Liver (tissue), 3 donors: ENCODE results near the gene TRPC1.

Experiments
- GABPA ChIP-seq, 2 donors: IDR thresholded peaks in 1 of 2; conservative IDR thresholded peaks in 1 of 2; 2 replicates each; pipeline ENCODE4 v1.6.1; 2016; ENCODE audit warnings: antibody characterized with exemption in 2 of 2, mild to moderate bottlenecking in 1 of 2, moderate library complexity in 1 of 2
- TF ChIP-seq, protein P1 (sequence below): fragments of 150-350 bp; IDR thresholded peaks from 2 replicates; pipeline ENCODE4 v1.5.1; 2017; ENCODE audit warnings: improper control_type of control experiment, low read depth, low read length; ENCODE audit not compliant: missing input control
- TF ChIP-seq, protein P2 (sequence below): IDR thresholded peaks from 2 replicates; pipeline ENCODE4 v1.6.1; 2016; ENCODE audit warnings: antibody characterized with exemption
- donor health status: healthy.
- donor health status: healthy.

GRCh38 chr3:142778541-142778940, 54.7 kb downstream of the TRPC1 start:
- TF ChIP-seq, protein P1, sequence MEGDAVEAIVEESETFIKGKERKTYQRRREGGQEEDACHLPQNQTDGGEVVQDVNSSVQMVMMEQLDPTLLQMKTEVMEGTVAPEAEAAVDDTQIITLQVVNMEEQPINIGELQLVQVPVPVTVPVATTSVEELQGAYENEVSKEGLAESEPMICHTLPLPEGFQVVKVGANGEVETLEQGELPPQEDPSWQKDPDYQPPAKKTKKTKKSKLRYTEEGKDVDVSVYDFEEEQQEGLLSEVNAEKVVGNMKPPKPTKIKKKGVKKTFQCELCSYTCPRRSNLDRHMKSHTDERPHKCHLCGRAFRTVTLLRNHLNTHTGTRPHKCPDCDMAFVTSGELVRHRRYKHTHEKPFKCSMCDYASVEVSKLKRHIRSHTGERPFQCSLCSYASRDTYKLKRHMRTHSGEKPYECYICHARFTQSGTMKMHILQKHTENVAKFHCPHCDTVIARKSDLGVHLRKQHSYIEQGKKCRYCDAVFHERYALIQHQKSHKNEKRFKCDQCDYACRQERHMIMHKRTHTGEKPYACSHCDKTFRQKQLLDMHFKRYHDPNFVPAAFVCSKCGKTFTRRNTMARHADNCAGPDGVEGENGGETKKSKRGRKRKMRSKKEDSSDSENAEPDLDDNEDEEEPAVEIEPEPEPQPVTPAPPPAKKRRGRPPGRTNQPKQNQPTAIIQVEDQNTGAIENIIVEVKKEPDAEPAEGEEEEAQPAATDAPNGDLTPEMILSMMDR: no peak
- TF ChIP-seq GABPA (IDR thresholded peaks at IDR 0.05 in 1 of 2, conservative IDR thresholded peaks at IDR 0.05 in 1 of 2): no peak
- TF ChIP-seq, protein P2, sequence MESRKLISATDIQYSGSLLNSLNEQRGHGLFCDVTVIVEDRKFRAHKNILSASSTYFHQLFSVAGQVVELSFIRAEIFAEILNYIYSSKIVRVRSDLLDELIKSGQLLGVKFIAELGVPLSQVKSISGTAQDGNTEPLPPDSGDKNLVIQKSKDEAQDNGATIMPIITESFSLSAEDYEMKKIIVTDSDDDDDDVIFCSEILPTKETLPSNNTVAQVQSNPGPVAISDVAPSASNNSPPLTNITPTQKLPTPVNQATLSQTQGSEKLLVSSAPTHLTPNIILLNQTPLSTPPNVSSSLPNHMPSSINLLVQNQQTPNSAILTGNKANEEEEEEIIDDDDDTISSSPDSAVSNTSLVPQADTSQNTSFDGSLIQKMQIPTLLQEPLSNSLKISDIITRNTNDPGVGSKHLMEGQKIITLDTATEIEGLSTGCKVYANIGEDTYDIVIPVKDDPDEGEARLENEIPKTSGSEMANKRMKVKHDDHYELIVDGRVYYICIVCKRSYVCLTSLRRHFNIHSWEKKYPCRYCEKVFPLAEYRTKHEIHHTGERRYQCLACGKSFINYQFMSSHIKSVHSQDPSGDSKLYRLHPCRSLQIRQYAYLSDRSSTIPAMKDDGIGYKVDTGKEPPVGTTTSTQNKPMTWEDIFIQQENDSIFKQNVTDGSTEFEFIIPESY: no peak
